Liver (tissue), 3 donors: ENCODE results near the gene LYRM4.

ENCODE experiments used
- REST ChIP-seq: IDR thresholded peaks from 2 replicates; pipeline ENCODE4 v1.6.1; 2016; ENCODE audit warnings: antibody characterized with exemption, mild to moderate bottlenecking
- SP1 ChIP-seq: IDR thresholded peaks from 2 replicates; pipeline ENCODE4 v1.6.1; 2018; ENCODE audit warnings: antibody characterized with exemption, mild to moderate bottlenecking
- TAF1 ChIP-seq: conservative IDR thresholded peaks from 2 replicates; pipeline ENCODE4 v1.6.1; 2016; ENCODE audit warnings: antibody characterized with exemption, mild to moderate bottlenecking
- YY1 ChIP-seq: IDR thresholded peaks from 2 replicates; pipeline ENCODE4 v1.6.1; 2016; ENCODE audit warnings: antibody characterized with exemption, mild to moderate bottlenecking
- TF ChIP-seq, protein P1 (sequence below): fragments of 150-350 bp; IDR thresholded peaks from 2 replicates; pipeline ENCODE4 v1.5.1; 2017; ENCODE audit warnings: improper control_type of control experiment, low read depth, low read length; ENCODE audit not compliant: missing input control
- donor health status: healthy.
- donor health status: healthy.

- TF ChIP-seq, protein P1, sequence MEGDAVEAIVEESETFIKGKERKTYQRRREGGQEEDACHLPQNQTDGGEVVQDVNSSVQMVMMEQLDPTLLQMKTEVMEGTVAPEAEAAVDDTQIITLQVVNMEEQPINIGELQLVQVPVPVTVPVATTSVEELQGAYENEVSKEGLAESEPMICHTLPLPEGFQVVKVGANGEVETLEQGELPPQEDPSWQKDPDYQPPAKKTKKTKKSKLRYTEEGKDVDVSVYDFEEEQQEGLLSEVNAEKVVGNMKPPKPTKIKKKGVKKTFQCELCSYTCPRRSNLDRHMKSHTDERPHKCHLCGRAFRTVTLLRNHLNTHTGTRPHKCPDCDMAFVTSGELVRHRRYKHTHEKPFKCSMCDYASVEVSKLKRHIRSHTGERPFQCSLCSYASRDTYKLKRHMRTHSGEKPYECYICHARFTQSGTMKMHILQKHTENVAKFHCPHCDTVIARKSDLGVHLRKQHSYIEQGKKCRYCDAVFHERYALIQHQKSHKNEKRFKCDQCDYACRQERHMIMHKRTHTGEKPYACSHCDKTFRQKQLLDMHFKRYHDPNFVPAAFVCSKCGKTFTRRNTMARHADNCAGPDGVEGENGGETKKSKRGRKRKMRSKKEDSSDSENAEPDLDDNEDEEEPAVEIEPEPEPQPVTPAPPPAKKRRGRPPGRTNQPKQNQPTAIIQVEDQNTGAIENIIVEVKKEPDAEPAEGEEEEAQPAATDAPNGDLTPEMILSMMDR = no peak
- no peak for TF ChIP-seq SP1
- no peak for TF ChIP-seq REST
- TF ChIP-seq TAF1 = no peak
- TF ChIP-seq YY1 = no peak
These were observed 19.2 kb upstream of the LYRM4 start for GRCh38 chr6:5279891-5280338.
